Left renal pelvis (tissue), 4 donors: Measurements from ENCODE around the gene LTBP3. TPM values are rescaled to one million over a fixed set of nuclear protein-coding genes. Genes with fewer than 3 reads are reported as not detected.
"Not testable (repeated sequence)": the region's sequence is repeated elsewhere in the genome, so short reads cannot be mapped to it uniquely, and the experiment has no call there.

Source experiments
- DNase-seq, 4 donors: peaks; one replicate each; pipeline ENCODE4 v3.0.0-alpha.2; 2013; ENCODE audit warnings: low read depth in 4 of 4, low spot score in 3 of 4
- polyA plus RNA-seq, 4 donors: library from polyadenylated mRNA; unstranded; fragments of 120-200 nt; gene quantifications; one replicate each; pipeline ENCODE4 v1.2.1, GENCODE V29; 2013; ENCODE audit not compliant: insufficient read length in 4 of 4

Gene LTBP3
- polyA plus RNA-seq, 4 donors: 115 to 360 (median 154) TPM

DNA sequence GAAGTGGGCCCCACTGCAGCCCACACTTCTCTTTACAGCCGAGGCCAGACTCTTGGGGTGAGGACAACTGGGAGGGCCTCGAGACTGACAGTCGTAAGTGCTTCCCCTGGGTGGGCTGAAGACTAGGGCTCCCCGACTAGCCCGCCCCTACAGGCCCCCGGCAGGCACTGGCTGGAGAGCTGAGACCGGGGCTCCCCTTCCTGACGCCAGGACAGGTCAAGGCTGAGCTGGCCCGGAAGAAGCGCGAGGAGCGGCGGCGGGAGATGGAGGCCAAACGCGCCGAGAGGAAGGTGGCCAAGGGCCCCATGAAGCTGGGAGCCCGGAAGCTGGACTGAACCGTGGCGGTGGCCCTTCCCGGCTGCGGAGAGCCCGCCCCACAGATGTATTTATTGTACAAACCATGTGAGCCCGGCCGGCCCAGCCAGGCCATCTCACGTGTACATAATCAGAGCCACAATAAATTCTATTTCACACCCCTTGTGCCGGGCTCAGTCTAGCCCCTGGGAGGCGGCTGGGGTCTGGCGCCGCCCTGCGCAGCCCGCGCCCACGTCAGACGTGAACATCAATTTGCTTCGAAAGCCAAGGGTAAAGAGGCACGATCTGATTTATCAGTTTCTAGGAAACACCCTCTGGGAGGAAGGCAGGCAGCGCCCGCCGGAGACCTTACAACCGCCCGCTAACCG lies 19.8 kb downstream of the LTBP3 start:
- DNase-seq: no peak

DNA sequence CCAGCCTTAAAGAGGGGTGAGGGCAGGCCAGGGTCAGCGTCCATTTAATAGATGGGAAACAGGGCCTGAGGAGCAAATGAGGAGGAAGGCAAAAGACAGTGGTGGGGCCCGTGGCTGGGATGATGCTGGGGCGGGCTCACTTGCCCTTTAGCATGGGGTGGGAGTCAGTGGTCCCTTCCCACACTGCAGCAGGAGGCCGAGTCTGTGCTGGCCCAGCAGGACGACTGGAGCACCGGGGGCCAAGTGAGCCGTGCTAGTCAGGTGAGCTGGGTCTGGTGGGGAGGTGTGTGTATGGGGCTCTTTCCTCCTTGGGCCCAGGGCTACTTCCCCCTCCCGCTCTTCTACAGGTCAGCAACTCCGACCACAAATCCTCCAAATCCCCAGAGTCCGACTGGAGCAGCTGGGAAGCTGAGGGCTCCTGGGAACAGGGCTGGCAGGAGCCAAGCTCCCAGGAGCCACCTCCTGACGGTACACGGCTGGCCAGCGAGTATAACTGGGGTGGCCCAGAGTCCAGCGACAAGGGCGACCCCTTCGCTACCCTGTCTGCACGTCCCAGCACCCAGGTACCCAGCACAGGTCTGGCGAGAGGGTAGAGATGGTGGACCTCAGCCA lies 20.4 kb downstream of the LTBP3 start:
- DNase-seq: no peak

DNA sequence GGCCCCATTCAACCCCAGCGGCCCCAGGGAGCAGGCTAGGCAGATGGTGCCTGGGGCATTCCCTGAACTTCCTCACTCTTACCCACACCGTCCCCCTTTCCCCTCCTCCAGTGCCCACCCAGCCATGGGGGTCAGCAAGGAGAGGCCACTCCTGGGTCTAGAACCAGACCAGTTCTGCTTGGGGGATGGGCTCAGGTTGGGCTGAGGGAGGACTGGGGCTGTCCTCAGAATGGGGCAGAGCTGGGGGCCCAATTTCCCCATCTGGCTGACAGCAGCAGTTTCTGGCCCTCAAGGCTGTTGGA lies 20.9 kb downstream of the LTBP3 start:
- no peak for DNase-seq

DNA sequence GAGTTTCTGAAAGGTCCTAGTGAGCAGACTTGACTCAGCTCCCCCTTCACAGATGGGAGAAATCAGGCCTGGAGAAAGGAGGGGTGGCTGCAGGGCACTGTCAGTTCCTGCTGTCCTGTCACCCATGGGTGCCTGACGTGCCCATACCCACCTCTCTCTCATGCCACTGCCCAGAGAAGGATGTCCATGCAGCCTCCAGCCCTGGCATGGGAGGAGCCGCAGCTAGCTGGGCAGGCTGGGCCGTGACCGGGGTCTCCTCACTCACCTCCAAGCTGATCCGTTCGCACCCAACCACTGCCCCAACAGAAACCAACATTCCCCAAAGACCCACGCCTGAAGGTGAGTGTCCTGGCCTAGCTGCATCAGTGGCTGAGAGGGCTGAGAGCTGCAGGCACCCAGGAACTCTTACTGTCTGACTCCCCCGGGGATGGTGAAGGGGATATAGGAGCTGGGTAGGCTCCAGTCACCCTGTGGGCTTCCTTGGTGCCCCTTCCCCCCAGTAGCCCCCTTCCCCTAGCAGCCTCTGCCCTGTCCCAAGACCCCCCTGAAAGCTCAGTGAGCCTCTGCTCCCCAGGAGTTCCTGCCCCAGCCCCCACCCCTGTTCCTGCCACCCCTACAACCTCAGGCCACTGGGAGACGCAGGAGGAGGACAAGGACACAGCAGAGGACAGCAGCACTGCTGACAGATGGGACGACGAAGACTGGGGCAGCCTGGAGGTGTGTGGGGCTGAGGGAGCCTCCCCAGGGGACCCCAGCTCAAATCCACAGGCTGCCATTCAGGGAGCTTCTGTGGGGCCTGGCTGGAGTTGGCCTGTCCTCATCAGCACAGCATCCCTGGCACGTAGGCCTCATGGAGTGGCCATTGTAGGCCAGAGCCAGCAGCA lies 21.5 kb downstream of the LTBP3 start:
- DNase-seq: no peak

DNA sequence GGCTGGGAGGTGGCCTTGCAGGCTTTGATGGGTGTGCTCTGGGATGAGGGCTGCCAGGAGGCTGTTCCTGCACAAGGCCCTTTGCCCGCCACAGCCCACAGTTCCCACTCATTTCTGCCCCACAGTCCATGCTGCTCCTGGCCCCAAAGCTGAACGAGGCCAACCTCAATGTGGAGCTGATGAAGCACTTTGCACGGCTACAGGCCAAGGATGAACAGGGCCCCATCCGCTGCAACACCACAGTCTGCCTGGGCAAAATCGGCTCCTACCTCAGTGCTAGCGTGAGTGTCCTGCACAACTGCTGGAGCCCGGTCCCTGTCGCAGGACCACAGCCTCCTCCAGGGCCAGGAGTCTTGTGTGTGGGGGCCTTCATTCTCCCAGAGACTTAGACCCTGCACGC lies 23.1 kb downstream of the LTBP3 start:
- no peak for DNase-seq

DNA sequence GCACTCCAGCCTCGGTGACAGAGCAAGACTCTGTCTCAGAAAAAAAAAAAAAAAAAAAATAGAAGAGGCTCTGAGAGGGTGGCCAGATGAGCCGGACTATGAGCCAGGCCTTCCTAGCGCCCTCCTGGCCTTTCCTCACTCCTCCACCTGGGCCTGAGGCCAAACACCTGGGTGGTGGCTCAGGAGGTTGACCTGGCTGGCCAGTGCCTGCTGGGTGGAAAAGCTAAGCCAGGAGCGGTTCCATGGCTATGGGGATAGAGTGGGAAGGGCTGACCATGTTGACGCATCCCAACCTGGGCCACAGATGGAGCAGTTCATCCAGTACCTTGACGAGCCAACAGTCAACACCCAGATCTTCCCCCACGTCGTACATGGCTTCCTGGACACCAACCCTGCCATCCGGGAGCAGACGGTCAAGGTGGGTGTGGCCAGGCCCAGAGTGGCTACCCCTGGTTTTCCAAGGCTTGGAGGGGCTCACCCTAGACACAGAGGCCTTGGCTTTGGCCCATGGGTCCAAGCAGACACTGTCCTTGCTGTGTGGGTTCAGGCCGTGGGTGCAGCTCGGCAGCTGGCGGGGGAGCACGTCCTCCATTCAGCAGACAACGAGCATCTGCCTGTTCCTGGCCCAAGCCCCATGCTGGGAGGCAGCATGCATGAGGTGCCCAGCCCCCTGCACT lies 25.6 kb downstream of the LTBP3 start:
- no peak for DNase-seq

DNA sequence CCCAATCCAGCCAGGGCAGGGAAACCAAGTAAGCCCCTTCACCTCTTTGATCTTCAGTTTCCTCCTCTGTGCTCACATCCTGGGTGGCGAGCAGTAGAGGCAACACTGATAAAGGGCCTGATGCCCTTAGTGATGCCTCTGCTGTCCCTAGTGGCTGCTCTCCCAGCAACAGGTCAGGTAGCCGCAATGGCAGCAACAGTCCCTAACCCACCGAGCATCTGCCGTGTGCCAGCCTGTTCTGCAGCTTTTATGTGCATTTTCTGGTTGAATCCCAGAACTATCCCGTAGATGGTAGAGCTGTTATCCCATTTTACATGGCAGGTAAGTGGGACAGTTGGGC lies 28.0 kb downstream of the LTBP3 start:
- DNase-seq: no peak

DNA sequence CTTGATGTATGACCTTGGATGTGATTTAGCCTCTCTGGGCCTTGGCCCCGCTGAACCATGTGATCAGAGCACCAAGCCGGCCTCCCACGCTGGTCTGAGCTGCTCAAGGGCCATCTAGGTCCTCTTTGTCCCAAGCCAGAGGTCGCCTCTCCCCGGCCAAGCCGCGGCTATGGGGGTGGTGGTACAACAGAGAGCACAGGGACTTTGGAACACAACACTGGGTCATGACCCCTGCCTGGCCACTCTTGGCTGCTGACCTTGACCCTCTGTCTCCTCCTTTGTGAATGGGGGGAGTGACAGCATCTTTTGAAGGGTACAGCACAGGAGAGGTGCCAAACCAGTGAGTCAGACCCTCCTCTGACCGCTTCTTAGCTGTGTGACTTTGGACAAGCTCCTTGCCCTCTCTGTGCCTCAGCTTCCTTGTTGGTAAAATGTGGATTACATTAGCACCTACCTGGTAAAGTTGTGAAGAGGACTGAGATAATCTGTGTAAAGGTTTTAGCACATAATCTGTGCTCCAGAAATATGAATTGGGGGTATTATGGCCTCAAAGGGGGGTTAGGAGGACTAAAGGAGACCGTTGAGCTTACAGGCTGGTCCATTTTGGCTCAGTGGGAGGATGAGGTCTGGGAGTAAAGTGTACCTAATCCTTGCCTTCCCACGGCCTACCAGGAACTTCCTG lies 28.5 kb downstream of the LTBP3 start:
- DNase-seq: no peak

DNA sequence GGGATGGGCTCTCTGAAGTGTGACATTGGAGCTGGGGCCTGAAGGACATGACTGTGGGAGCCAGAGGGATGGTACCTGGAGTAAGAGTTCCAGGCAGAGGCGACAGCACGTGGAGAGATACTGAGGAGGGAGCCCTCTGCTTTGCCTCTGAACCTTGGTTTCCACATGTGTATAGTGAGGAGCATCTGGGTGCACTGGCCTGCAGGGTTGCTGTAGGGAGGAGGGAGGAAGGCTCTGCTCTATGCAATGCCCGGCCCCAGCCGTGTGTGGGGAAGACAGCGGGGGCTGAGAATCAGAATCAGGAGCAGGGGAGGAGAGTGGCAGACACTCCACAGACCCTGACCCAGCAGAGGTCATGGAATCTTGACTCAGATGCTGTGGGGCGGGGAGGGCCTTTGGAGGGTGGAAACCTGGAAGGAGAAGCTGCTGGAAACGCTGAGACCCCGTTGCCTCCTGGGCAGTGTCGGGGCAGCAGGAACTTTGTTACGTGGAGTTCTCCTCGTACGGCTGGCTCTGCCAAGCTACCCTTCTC lies 29.3 kb downstream of the LTBP3 start:
- DNase-seq: no peak

DNA sequence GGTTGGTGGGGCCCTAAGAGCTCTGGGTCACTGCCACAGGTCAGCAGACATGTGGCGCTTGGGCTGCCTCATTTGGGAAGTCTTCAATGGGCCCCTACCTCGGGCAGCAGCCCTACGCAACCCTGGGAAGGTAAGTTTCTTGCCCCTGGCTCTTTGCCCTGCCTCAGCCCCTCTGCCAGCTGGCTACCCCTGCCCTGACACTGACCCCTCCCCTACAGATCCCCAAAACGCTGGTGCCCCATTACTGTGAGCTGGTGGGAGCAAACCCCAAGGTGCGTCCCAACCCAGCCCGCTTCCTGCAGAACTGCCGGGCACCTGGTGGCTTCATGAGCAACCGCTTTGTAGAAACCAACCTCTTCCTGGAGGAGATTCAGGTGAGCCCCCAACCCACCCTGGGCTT lies 31.4 kb downstream of the LTBP3 start:
- no peak for DNase-seq

DNA sequence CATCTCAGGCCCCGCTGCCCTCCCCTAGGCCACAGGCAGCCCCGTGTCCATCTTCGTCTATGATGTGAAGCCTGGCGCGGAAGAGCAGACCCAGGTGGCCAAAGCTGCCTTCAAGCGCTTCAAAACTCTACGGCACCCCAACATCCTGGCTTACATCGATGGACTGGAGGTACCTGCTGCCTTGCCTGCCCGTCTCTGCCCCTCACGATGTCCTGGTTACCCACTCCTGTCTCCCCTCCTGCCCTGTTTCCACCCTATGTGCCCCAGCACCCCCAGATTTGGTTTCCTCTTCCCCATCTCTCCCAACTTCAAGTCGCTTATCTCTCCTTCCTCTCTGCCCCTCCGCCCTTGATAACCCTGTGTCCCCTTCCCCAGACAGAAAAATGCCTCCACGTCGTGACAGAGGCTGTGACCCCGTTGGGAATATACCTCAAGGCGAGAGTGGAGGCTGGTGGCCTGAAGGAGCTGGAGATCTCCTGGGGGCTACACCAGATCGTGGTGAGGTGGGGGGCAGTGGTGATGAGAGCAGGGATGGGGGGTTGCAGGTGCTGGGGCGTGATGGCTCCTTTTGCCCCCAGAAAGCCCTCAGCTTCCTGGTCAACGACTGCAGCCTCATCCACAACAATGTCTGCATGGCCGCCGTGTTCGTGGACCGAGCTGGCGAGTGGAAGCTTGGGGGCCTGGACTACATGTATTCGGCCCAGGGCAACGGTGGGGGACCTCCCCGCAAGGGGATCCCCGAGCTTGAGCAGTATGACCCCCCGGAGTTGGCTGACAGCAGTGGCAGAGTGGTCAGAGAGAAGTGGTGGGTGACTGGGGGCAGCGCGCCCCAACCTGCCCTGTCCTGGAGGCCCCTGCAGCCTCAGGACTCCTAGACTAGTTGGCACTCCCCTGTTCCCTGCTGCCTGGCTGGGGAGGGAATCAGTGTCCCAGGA lies 32.3 kb downstream of the LTBP3 start:
- DNase-seq: no peak

DNA sequence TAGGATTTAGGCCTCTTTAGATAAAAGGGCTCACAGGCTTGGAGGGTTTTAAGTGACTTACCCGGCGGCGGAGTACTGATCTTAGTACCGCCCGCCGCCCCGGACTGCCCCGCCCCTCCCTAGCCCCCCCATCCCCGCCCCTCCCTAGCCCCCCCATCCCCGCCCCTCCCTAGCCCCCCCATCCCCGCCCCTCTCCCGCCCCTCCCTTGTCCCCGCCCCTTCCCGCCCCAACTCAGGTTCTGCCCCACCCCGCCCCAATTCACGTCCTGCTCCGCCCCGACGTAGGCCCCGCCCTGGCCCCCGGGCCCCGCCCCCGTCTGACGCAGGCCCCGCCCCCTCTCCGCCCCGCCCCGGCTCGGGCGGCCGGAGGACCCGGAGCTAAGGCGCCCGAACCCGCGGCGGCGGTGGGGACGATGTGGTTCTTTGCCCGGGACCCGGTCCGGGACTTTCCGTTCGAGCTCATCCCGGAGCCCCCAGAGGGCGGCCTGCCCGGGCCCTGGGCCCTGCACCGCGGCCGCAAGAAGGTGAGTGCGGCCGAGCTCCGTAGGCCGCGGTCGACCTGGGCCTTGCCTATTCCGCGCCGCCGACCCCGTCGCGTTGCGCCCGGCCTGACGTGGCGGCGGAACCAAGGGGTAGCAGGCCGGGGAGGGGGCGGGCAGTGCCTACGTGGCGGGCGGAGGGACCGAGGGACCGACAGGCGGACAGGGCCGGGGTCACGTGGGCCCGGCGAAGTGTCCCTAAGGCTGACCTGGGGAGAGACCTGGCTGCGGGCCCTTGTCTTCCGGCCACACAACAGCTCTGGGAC lies 33.2 kb downstream of the LTBP3 start, which contains the start of gene SCYL1:
TSS of gene SCYL1 (plus strand) at position 343 of the 805 bp plus-strand sequence. CDS start at position 414, 71 bp downstream.
- no peak for DNase-seq

DNA sequence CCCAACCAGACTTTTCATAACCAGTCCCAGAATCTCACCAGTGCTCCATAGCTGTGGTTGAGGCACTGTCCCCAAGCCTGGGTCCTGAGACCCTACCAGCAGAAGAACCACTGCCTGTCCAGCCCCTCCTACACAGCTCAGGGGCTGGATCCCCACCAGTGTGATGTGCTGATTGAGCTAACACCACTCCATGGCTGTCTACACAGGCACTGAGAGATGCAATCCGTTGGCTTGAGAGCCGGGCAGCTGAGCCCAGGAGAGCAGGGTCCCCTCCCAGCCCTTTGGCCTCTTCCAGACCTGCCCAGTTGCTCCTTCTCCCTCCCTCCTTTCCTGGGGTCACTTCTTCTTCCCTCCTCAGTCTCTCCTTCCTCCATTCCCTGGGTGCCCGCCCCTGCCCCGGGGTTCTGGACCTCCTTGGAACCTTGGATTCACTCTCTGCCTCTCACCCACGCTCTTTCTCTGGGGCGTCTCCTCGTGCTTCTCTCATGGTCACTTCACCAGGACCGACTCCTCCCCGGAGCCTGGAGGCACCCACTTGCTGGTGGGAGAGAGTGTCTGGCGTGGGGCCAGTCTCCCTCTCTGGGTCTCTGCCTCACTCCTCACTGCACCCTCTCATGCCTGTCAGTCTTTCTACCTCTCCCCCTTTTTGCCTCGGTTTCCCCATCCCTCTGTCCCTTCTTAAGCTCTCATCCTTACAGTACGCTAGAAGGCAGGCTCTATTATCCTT lies 34.0 kb downstream of the LTBP3 start:
- no peak for DNase-seq

DNA sequence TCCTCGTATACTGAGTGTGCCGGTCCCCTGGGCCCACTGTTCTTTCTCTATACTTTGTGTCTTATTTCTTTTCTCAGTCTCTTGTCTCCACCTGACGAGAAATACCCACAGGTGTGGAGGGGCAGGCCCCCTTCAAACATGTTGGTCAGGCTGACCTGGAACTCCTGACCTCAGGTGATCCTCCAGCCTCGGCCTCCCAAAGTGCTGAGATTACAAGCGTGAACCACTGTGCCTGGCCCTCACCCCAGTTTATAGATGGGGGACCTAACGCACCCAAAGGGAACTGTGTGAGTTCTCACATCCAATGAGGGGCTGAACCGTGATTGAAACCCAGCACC lies 34.6 kb downstream of the LTBP3 start:
- not testable (repeated sequence) for DNase-seq

DNA sequence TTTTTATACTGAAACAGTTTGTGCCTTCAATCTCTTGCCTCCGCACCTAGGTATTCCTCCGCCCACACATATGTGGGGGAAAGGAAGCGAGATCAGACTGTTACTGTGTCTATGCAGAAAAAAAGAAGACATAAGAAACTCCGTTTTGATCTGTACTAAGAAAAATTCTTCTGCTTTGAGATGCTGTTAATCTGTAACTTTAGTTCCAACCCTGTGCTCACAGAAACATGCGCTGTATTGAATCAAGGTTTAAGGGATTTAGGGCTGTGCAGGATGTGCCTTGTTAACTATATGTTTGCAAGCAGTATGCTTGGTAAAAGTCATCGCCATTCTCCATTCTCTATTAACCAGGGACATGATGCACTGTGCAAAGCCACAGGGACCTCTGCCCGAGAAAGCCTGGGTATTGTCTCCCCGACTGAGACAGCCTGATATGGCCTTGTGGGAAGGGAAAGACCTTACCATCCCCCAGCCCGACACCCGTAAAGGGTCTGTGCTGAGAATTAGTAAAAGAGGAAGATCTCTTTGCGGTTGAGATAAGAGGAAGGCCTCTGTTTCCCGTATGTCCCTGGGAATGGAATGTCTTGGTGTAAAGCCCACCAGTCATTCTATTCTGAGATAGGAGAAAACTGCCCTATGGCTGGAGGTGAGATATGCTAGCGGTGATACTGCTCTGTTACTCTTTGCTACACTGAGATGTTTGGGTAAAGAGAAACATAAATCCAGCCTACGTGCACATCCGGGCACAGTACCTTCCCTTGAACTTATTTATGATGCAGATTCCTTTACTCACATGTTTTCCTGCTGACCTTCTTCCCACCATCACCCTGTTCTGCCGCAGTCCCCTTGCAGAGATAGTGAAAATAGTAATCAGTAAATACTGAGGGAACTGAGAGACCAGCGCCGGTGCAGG lies 35.2 kb downstream of the LTBP3 start:
- not testable (repeated sequence) for DNase-seq

DNA sequence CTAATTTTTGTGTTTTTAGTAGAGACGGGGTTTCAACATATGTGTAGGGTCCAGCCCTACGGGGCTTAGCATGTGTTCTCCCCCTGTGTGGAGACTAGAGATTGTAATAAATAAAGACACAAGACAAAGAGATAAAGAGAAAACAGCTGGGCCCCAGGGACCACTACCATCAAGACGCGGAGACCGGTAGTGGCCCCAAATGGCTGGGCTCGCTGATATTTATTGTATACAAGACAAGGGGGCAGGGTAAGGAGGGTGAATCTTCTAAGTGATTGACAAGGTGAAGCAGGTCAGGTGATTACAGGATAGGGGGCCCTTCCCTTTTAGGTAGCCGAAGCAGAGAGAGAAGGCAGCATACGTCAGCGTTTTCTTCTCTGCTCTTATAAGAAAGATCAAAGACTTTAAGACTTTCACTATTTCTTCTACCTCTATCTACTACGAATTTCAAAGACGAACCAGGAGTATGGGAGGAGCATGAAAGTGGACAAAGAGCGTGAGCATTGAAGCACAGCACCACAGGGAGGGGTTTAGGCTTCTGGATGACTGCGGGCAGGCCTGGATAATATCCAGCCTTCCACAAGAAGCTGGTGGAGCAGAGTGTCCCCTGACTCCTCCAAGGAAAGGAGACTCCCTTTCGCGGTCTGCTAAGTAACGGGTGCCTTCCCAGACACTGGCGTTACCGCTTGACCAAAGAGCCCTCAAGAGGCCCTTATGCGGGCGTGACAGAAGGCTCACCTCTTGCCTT lies 36.2 kb downstream of the LTBP3 start:
- not testable (repeated sequence) for DNase-seq
